Spleen (tissue), 7 donors: ENCODE results near the gene PSAPL1.

Experiments used
- CTCF ChIP-seq, 11 experiments: fragments of 200-600 bp in 7 of 11; fragments of 450-650 bp in 4 of 11; sonication (generic) in 4 of 11; IDR thresholded peaks in 8 of 11; conservative IDR thresholded peaks in 3 of 11; 1 replicate in 7 of 11; 2 replicates in 4 of 11; pipeline versions ENCODE4 v1.4.0 to v1.8.0; 2016 to 2021; ENCODE audit warnings: antibody characterized with exemption in 11 of 11, inconsistent platforms in 4 of 11, mild to moderate bottlenecking in 1 of 11
- POLR2A ChIP-seq, 3 donors: fragments of 450-650 bp; IDR thresholded peaks; one replicate each; pipeline ENCODE4 v1.5.1; 2017; ENCODE audit warnings: antibody characterized with exemption in 3 of 3, mild to moderate bottlenecking in 1 of 3
- POLR2AphosphoS5 ChIP-seq, 3 donors: sonication (generic); formaldehyde crosslinking; IDR thresholded peaks; one replicate each; pipeline ENCODE4 v1.5.1; 2017; ENCODE audit warnings: antibody characterized with exemption in 3 of 3
- donor health status: DM: no; HTN: no; CAD: no; lungs with moderate emphysema.
- donor health status: DM: no; HTN: no; CAD: no.
- donor health status: DM: no; HTN: no; CAD: no.

DNA sequence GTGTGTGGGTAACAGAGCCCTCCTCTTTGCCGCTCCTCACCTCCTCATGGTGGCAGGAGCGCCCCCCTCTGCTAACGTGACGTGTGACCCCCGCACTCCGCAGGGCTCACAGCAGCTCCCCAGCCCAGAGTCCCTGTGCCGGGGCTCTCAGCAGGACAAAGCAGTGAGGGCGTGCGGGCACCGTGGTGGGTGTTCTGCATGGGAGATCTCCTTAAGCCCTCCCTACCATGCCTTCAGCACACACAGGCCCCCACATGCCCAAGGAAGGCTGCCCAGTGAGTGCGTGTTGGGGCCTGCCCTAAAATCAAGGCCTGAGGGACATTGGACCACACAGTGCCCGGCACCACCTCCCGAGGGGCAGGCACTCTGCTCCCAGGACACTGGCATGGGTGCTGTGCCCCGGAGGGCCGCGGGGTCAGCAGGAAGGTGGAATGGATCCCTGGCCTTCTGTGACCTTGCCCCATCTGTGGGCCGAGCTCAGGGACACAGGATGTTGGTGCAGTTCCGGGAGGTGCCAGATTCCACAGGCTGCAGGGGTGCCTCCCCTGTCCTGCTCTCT lies 10.1 kb downstream of the PSAPL1 start:
- no peak for TF ChIP-seq CTCF (IDR thresholded peaks at IDR 0.05 in 8 of 11, conservative IDR thresholded peaks at IDR 0.05 in 3 of 11)
- TF ChIP-seq POLR2A (IDR thresholded peaks at IDR 0.05) = no peak
- peak; percentile 12 to 38 (median 23) for TF ChIP-seq POLR2AphosphoS5 (IDR thresholded peaks at IDR 0.05)
